ENCODE data around the gene PEMT. TPM values are rescaled to one million over a fixed set of nuclear protein-coding genes. Genes with fewer than 3 reads are reported as not detected.
A peak's percentile ranks its signal among the peaks of the same experiment; 100 is the strongest.

Gene PEMT
- total and polyA plus RNA-seq, 2 of the 4 experiments (the other 2 are of a cell fraction): 23.3 to 49.5 TPM

DNA sequence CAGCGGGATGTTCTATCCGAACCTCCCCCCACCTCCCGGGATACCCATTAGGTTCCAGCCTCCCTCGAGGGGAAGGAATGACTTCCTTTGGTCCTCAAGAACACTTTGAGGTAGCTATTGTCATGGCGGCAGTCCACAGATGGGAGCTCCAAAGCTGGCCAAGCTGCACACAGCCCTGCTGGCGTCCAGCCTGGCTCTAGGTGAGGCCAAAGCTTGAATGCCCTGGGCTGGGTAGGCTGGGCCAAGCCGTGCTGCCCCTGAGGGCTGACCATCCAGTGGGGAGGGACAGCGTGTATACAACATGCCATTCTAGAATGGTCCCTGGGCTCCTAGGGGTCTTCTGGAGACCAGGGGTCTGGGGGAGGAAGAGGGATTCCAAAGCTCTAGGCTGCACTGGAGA, 43.5 kb downstream of the PEMT start:
- no peak overlapping the region for H3K18ac ChIP-seq (ENCODE audit: low read depth, low read length)
- H4K8ac ChIP-seq (ENCODE audit: low read depth in 2 of 2, low read length in 2 of 2): no peak overlapping the region
- H4K91ac ChIP-seq (ENCODE audit: insufficient read depth, low read depth, low read length): no peak overlapping the region
- H3K56ac ChIP-seq (ENCODE audit: extremely low read depth, insufficient read depth, low read length): no peak overlapping the region
- ChIA-PET CTCF (interaction anchor here (0.6 kb wide), 1 partner anchor 18 kb away, joined by 4 read pairs; no protein-coding TSS in a partner anchor), POLR2A (ENCODE audit: unreplicated experiment) (no interaction called here)
- no TSS peak for BruUV-seq (replicated peaks)
- H3K9ac ChIP-seq (ENCODE audit: low read depth, low read length): no peak overlapping the region
- H3K36me3 ChIP-seq (ENCODE audit: control insufficient read depth, insufficient read depth, low read length): no peaks in the 10 kb centered on the region
- no peaks in the 10 kb centered on the region for H3K27me3 ChIP-seq (ENCODE audit: control insufficient read depth, insufficient read depth, low read length)
- H3K4me2 ChIP-seq (ENCODE audit: low read depth, low read length): no peak overlapping the region
- ATAC-seq (ENCODE audit: low read depth) (no peak), DNase-seq (no peak)
- H2BK120ac ChIP-seq (ENCODE audit: low read depth, low read length): no peak overlapping the region
- TF ChIP-seq, protein P1, sequence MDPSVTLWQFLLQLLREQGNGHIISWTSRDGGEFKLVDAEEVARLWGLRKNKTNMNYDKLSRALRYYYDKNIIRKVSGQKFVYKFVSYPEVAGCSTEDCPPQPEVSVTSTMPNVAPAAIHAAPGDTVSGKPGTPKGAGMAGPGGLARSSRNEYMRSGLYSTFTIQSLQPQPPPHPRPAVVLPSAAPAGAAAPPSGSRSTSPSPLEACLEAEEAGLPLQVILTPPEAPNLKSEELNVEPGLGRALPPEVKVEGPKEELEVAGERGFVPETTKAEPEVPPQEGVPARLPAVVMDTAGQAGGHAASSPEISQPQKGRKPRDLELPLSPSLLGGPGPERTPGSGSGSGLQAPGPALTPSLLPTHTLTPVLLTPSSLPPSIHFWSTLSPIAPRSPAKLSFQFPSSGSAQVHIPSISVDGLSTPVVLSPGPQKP (IDR thresholded peaks at IDR 0.05; ENCODE audit: borderline replicate concordance, low read depth, low read length): no peak
- no peak for TF ChIP-seq FOS (IDR thresholded peaks at IDR 0.05; ENCODE audit: low read depth, low read length)
- TF ChIP-seq, protein P2, sequence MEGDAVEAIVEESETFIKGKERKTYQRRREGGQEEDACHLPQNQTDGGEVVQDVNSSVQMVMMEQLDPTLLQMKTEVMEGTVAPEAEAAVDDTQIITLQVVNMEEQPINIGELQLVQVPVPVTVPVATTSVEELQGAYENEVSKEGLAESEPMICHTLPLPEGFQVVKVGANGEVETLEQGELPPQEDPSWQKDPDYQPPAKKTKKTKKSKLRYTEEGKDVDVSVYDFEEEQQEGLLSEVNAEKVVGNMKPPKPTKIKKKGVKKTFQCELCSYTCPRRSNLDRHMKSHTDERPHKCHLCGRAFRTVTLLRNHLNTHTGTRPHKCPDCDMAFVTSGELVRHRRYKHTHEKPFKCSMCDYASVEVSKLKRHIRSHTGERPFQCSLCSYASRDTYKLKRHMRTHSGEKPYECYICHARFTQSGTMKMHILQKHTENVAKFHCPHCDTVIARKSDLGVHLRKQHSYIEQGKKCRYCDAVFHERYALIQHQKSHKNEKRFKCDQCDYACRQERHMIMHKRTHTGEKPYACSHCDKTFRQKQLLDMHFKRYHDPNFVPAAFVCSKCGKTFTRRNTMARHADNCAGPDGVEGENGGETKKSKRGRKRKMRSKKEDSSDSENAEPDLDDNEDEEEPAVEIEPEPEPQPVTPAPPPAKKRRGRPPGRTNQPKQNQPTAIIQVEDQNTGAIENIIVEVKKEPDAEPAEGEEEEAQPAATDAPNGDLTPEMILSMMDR (conservative IDR thresholded peaks at IDR 0.05; ENCODE audit: low read depth, low read length): no peak
- TF ChIP-seq RAD21 (IDR thresholded peaks at IDR 0.05; ENCODE audit: low read length): no peak
- TF ChIP-seq MAFK (IDR thresholded peaks at IDR 0.05; ENCODE audit: low read depth, low read length): no peak
- TF ChIP-seq, protein P3, sequence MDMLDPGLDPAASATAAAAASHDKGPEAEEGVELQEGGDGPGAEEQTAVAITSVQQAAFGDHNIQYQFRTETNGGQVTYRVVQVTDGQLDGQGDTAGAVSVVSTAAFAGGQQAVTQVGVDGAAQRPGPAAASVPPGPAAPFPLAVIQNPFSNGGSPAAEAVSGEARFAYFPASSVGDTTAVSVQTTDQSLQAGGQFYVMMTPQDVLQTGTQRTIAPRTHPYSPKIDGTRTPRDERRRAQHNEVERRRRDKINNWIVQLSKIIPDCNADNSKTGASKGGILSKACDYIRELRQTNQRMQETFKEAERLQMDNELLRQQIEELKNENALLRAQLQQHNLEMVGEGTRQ (IDR thresholded peaks at IDR 0.05; ENCODE audit: low read depth, low read length): no peak
- no peak for TF ChIP-seq SMC3 (IDR thresholded peaks at IDR 0.05; ENCODE audit: low read depth, low read length)
- TF ChIP-seq CEBPB (IDR thresholded peaks at IDR 0.05; ENCODE audit: low read depth, low read length): no peak
- TF ChIP-seq RFX5 (IDR thresholded peaks at IDR 0.05; ENCODE audit: low read depth, low read length): no peak
- no peak for TF ChIP-seq RCOR1 (IDR thresholded peaks at IDR 0.05; ENCODE audit: insufficient replicate concordance, low read length)
- TF ChIP-seq POLR2A (IDR thresholded peaks at IDR 0.05; ENCODE audit: low read depth, low read length): no peak
- H2AK9ac ChIP-seq (replicated peaks; ENCODE audit: low read depth, low read length, poor library complexity): peak overlapping the region; percentile 24
- H3K79me1 ChIP-seq (ENCODE audit: low read depth in 1 of 2, low read length in 2 of 2): no peaks in the 10 kb centered on the region
- dilution Hi-C loops (cut with HindIII; ENCODE audit: low sequenced_read_pairs, unreplicated experiment) (no loop called here), intact Hi-C loops (cut with micrococcal nuclease) (no loop called here), in situ Hi-C loops (cut with MboI; ENCODE audit: low sequenced_read_pairs) (no loop called here)
- no peak overlapping the region for H2BK15ac ChIP-seq (ENCODE audit: low read depth, low read length)
- no peaks in the 10 kb centered on the region for H3K9me3 ChIP-seq (ENCODE audit: control insufficient read depth, insufficient read depth, low read length)
- no peak overlapping the region for H2AK5ac ChIP-seq (ENCODE audit: low read depth, low read length)
- H2BK5ac ChIP-seq (ENCODE audit: low read depth, low read length, poor library complexity, severe bottlenecking): no peak overlapping the region
- no peak overlapping the region for H2BK20ac ChIP-seq (ENCODE audit: low read depth, low read length)
- H4K5ac ChIP-seq (ENCODE audit: low read depth, low read length): no peak overlapping the region
- H3K23ac ChIP-seq (ENCODE audit: low read depth, low read length): no peak overlapping the region
- H3K4me1 ChIP-seq (ENCODE audit: control insufficient read depth, insufficient read depth, low read length): peaks cover 9% of the 10 kb centered on the region
- H3K27ac ChIP-seq (ENCODE audit: insufficient read depth, low read length): no peak overlapping the region
- no peak overlapping the region for H3K4ac ChIP-seq (ENCODE audit: low read depth, low read length)
- H2AFZ ChIP-seq (replicated peaks; ENCODE audit: low read length, poor library complexity): no peak overlapping the region
- 93% methylated on average over 2 of the region's 8 CpGs; no CpG with 5 or more reads in 1 of the 2 experiments for WGBS, 2 experiments (ENCODE audit: extremely low coverage in 2 of 2, insufficient read length in 1 of 2)
- no peak overlapping the region for H3K4me3 ChIP-seq (ENCODE audit: insufficient read depth, low read depth, low read length)
- H4K20me1 ChIP-seq (ENCODE audit: insufficient read depth, low read length): peaks cover 9% of the 10 kb centered on the region
- peaks cover 12% of the 10 kb centered on the region for H3K9me1 ChIP-seq (ENCODE audit: insufficient read depth, low read length)
- H3K14ac ChIP-seq (replicated peaks; ENCODE audit: low read depth, low read length): no peak overlapping the region

Data from IMR-90 (cell line).